Hematopoietic multipotent progenitor cell treated with erythropoietin and hydrocortisone succinate and interleukin-3 and kit ligand, for 6 days (in vitro differentiated cells): ENCODE results near the gene SLC6A17.

Experiments used
- DNase-seq: peaks from one replicate; pipeline ENCODE4 v3.0.0-alpha.2; 2015

SLC6A17 gene

GRCh38 chr1:110150330-110151174 is at the start of gene SLC6A17:
TSS of gene SLC6A17 (plus strand) at chr1:110150494. CDS start at chr1:110166930, 16,436 bp downstream.
- DNase-seq, result peak; percentile 36

- no peak for DNase-seq
These were observed 48.2 kb upstream of the SLC6A17 start for GRCh38 chr1:110102081-110102480.

GRCh38 chr1:110106013-110106941 is 44.0 kb upstream of the SLC6A17 start:
- DNase-seq, result peak; percentile 77

GRCh38 chr1:110107867-110108469 is 42.3 kb upstream of the SLC6A17 start:
- no peak for DNase-seq

GRCh38 chr1:110111081-110111480 is 39.2 kb upstream of the SLC6A17 start:
- no peak for DNase-seq

GRCh38 chr1:110112143-110112542 is 38.2 kb upstream of the SLC6A17 start, which contains the start of gene UBL4B:
TSS of gene UBL4B (plus strand) at chr1:110112443. CDS start at chr1:110112535, 92 bp downstream.
- DNase-seq, result no peak

- no peak for DNase-seq
These were observed 37.6 kb upstream of the SLC6A17 start for GRCh38 chr1:110112656-110113055.

- DNase-seq, result no peak
These were observed 36.7 kb upstream of the SLC6A17 start for GRCh38 chr1:110113551-110113950.

GRCh38 chr1:110114173-110114572 is 36.1 kb upstream of the SLC6A17 start:
- DNase-seq, result no peak

- no peak for DNase-seq
These were observed 35.5 kb upstream of the SLC6A17 start for GRCh38 chr1:110114784-110115183.

GRCh38 chr1:110118636-110119396 is 31.5 kb upstream of the SLC6A17 start:
- DNase-seq, result no peak

GRCh38 chr1:110119843-110120242 is 30.5 kb upstream of the SLC6A17 start:
- DNase-seq, result no peak

GRCh38 chr1:110120960-110121561 is 29.2 kb upstream of the SLC6A17 start:
- DNase-seq, result no peak

GRCh38 chr1:110123224-110123623 is 27.1 kb upstream of the SLC6A17 start:
- no peak for DNase-seq

GRCh38 chr1:110125810-110126209 is 24.5 kb upstream of the SLC6A17 start:
- no peak for DNase-seq

GRCh38 chr1:110130113-110130591 is 20.1 kb upstream of the SLC6A17 start:
- no peak for DNase-seq

GRCh38 chr1:110130989-110131388 is 19.3 kb upstream of the SLC6A17 start:
- no peak for DNase-seq

GRCh38 chr1:110132682-110133081 is 17.6 kb upstream of the SLC6A17 start:
- DNase-seq, result no peak

GRCh38 chr1:110133436-110133835 is 16.9 kb upstream of the SLC6A17 start:
- DNase-seq, result no peak

- DNase-seq, result no peak
These were observed 16.2 kb upstream of the SLC6A17 start for GRCh38 chr1:110134050-110134595.

GRCh38 chr1:110135246-110135645 is 15.0 kb upstream of the SLC6A17 start:
- DNase-seq, result no peak
